Nephron progenitor cell (in vitro differentiated cells): ENCODE data around the gene LAMA2.
"Not testable (repeated sequence)": the region's sequence is repeated elsewhere in the genome, so short reads cannot be mapped to it uniquely, and the experiment has no call there.

Source experiments
- DNase-seq: peaks from one replicate; pipeline ENCODE4 v3.0.0; 2021
- H3K27ac Mint-ChIP-seq: 2 replicates; pipeline ENCODE4 v1.8.0; 2021; ENCODE audit warnings: mild to moderate bottlenecking, moderate library complexity, mixed read lengths
- H3K27me3 Mint-ChIP-seq: 2 replicates; pipeline ENCODE4 v1.8.0; 2021; ENCODE audit warnings: mild to moderate bottlenecking, low read depth, mixed read lengths; ENCODE audit not compliant: poor library complexity
- H3K36me3 Mint-ChIP-seq: 2 replicates; pipeline ENCODE4 v1.8.0; 2021; ENCODE audit warnings: low read depth, mixed read lengths
- H3K4me1 Mint-ChIP-seq: 2 replicates; pipeline ENCODE4 v1.8.0; 2021; ENCODE audit warnings: mixed read lengths
- H3K4me3 Mint-ChIP-seq: 2 replicates; pipeline ENCODE4 v1.8.0; 2021; ENCODE audit warnings: mild to moderate bottlenecking, moderate library complexity, mixed read lengths
- H3K9me3 Mint-ChIP-seq: 2 replicates; pipeline ENCODE4 v1.8.0; 2021; ENCODE audit warnings: mild to moderate bottlenecking, moderate library complexity, mixed read lengths
- TF ChIP-seq, protein P1 (sequence below): fragments of 200-600 bp; sonication (generic); IDR thresholded peaks from 2 replicates; pipeline ENCODE4 v1.5.0; 2021; ENCODE audit warnings: antibody characterized with exemption

The LAMA2 gene

DNA sequence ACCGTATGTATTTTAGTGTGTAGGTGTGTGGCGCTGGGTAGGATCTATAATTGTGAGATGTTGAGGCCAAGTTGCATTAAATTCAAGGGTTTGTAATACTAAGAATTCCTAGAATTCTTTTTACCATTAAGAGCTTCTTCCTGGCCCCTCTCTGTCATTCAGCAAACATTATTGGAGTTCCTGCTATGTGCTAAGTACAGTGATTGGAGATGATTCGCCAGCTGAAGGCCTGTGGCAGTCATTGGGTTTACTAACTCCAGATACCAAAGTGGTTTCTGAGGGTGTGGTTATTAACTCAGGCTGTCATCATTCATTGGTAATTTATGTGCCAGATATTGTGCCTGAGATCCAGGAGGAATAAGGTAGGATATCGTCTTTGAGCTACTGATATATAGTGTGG, 167.1 kb downstream of the LAMA2 start:
- H3K4me1 Mint-ChIP-seq, result no peaks in the 10 kb centered on the region
- H3K27ac Mint-ChIP-seq, result no peak overlapping the region
- DNase-seq, result no peak
- H3K4me3 Mint-ChIP-seq, result no peak overlapping the region
- no peaks in the 10 kb centered on the region for H3K9me3 Mint-ChIP-seq
- peaks cover 5% of the 10 kb centered on the region for H3K27me3 Mint-ChIP-seq
- no peaks in the 10 kb centered on the region for H3K36me3 Mint-ChIP-seq
- TF ChIP-seq, protein P1, sequence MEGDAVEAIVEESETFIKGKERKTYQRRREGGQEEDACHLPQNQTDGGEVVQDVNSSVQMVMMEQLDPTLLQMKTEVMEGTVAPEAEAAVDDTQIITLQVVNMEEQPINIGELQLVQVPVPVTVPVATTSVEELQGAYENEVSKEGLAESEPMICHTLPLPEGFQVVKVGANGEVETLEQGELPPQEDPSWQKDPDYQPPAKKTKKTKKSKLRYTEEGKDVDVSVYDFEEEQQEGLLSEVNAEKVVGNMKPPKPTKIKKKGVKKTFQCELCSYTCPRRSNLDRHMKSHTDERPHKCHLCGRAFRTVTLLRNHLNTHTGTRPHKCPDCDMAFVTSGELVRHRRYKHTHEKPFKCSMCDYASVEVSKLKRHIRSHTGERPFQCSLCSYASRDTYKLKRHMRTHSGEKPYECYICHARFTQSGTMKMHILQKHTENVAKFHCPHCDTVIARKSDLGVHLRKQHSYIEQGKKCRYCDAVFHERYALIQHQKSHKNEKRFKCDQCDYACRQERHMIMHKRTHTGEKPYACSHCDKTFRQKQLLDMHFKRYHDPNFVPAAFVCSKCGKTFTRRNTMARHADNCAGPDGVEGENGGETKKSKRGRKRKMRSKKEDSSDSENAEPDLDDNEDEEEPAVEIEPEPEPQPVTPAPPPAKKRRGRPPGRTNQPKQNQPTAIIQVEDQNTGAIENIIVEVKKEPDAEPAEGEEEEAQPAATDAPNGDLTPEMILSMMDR, result no peak

DNA sequence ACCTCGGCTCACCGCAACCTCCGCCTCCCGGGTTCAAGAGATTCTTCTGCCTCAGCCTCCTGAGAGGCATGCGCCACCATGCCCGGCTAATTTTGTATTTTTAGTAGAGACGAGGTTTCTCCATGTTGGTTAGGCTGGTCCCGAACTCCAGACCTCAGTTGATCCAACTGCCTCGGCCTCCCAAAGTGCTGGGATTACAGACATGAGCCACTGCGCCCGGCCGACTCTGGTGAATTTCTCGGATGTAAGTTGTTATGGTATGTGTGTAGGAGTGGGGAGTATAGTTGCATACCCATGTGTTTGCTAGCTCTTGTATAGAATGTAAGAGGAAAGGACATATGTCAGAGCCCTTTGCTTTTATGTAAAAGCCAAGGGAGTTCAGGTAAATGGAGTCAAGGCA, 170.2 kb downstream of the LAMA2 start:
- not testable (repeated sequence) for H3K27ac Mint-ChIP-seq, H3K9me3 Mint-ChIP-seq, H3K27me3 Mint-ChIP-seq, H3K4me3 Mint-ChIP-seq, H3K36me3 Mint-ChIP-seq, DNase-seq, H3K4me1 Mint-ChIP-seq

DNA sequence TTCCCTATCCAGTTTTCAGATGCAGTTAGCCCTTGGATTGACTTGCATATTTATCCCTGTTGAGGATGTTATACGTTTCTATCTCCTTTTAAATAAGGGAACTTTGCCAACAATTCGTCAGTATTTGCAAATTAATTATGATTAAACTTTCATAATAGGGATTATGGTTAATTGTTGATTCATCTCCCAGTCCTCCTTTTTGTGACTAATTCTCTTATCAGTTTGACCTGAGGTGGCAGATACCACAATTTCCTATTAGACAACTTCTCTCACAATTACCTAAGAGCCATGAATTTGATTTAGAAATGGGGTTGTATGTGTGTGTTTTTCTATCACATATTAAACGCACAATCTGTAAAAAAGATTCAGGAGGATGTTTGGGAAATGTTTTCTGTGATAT, 172.9 kb downstream of the LAMA2 start:
- Mint-ChIP-seq H3K36me3 (no peaks in the 10 kb centered on the region), H3K4me1 (peaks cover 9% of the 10 kb centered on the region), H3K27me3 (no peaks in the 10 kb centered on the region), H3K4me3 (no peak overlapping the region), H3K27ac (no peak overlapping the region), H3K9me3 (no peaks in the 10 kb centered on the region)
- TF ChIP-seq, protein P1, result no peak
- no peak for DNase-seq

DNA sequence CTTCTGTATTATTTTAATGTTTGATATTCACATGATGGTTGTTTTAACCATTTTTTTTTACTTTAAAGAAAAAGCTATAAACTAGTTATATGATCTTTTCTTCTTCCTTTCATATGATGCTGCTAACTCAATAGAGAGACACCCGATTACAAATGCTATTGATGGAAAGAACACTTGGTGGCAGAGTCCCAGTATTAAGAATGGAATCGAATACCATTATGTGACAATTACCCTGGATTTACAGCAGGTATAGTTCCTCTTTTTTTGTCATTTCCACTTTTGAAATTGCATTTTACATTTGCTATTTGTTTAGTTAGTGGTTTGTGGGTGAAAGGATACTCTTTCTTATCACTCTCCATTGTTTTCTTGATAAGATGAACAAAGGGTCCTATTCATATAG, 176.7 kb downstream of the LAMA2 start:
- H3K9me3 Mint-ChIP-seq, result no peaks in the 10 kb centered on the region
- TF ChIP-seq, protein P1, result no peak

DNA sequence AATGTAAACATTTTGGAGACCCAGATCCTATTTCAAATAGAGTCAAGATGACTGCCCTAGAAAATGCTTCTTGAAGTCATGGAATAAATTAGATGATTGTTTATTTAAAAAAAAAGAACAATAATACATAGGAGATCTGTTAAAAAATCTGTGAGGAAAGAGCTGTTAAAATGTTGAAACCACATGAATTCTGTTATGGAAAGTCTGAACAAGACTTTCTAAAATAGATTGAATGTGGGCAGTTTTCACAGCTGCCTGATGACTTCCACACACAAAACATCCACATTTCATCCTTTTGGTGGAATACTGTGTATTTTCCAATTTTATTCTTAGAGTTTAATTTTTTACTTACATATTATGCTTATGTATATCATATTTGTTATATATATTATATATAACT, 186.1 kb downstream of the LAMA2 start:
- Mint-ChIP-seq H3K36me3 (no peaks in the 10 kb centered on the region), H3K4me3 (no peak overlapping the region), H3K4me1 (no peaks in the 10 kb centered on the region), H3K27me3 (no peaks in the 10 kb centered on the region), H3K27ac (no peak overlapping the region), H3K9me3 (peaks cover 5% of the 10 kb centered on the region)
- no peak for DNase-seq
- TF ChIP-seq, protein P1, result no peak

More for the DNA sequence above, 176.7 kb downstream of the LAMA2 start:
- no peaks in the 10 kb centered on the region for H3K36me3 Mint-ChIP-seq
- H3K4me3 Mint-ChIP-seq, result no peak overlapping the region
- no peak overlapping the region for H3K27ac Mint-ChIP-seq
- no peak for DNase-seq
- peaks cover 9% of the 10 kb centered on the region for H3K4me1 Mint-ChIP-seq
- H3K27me3 Mint-ChIP-seq, result no peaks in the 10 kb centered on the region

DNA sequence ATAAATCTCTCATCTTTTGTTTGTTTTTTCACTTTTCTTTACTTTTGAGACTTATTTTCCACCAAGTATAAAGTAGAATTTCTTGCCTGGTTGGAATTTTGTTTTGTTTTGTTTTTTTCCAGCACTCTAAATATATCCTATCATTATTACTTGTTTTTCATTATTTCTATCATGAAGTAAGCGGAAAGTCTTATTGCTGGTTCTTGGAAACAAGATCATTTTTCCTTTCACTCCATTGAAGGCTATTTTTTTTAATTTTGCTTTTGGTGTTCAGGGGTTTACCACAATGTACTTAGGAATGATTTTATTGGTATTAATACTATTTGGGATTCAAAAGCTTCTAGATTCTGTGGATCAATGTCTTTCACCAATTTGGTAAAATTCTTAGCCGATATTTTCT, 190.1 kb downstream of the LAMA2 start:
- TF ChIP-seq, protein P1, result no peak
- Mint-ChIP-seq H3K27me3 (no peaks in the 10 kb centered on the region), H3K36me3 (no peaks in the 10 kb centered on the region), H3K9me3 (no peaks in the 10 kb centered on the region), H3K4me3 (no peak overlapping the region), H3K27ac (no peak overlapping the region), H3K4me1 (no peaks in the 10 kb centered on the region)
- no peak for DNase-seq
